K562 (cell line): ENCODE measurements around the gene SLC26A8. TPM values are rescaled to one million over a fixed set of nuclear protein-coding genes. Genes with fewer than 3 reads are reported as not detected.

Experiments
- ATAC-seq: fragments of 200-7000 bp; cut with Tn5 transposase; 3 replicates; pipeline ENCODE4 v1.9.1; 2020; ENCODE audit warnings: moderate library complexity
- BruUV-seq: library from RNA; stranded (reverse); fragments of 400-500 nt; replicated peaks from 2 replicates; lab custom pipeline; 2021; lab: Mats Ljungman, UMichigan
- CTCF ChIA-PET: fragments of 300-600 bp; formaldehyde crosslinking; extraction: SDS; loops from one replicate; lab custom pipeline; 2021; ENCODE audit warnings: low intra/inter-chr PET ratio; lab: Yijun Ruan, JAX
- POLR2A ChIA-PET: fragments of 300-600, 350-650 bp; sonication (Branson Sonifier 250); formaldehyde crosslinking; extraction: SDS; loops from one replicate; lab custom pipeline; 2021; ENCODE audit warnings: antibody characterized with exemption, inconsistent platforms; lab: Yijun Ruan, JAX
- DNase-seq, 4 experiments: peaks; one replicate each; pipeline versions ENCODE4 v3.0.0 to v3.0.0-alpha.2; 2011 to 2018; ENCODE audit warnings: low spot score in 3 of 4, mixed read lengths in 3 of 4; ENCODE audit errors: extremely low read depth in 1 of 4
- FAIRE-seq: peaks from 2 replicates; lab custom pipeline; 2011; peaks lifted over from hg19 to GRCh38; lab: Jason Lieb, UNC
- H2AFZ ChIP-seq: 2 replicates; pipeline ENCODE4 v1.6.0; 2011; ENCODE audit warnings: low read depth, low read length, control low read depth, inconsistent platforms
- H3K27ac ChIP-seq: fragments of 200-600 bp; 3 replicates; pipeline ENCODE4 v1.8.0; 2011; ENCODE audit warnings: low read depth, mild to moderate bottlenecking, control low read depth, inconsistent platforms, low read length, moderate library complexity, mixed read lengths; ENCODE audit errors: extremely low read depth
- H3K27me3 ChIP-seq, 2 experiments: fragments of 300-600 bp in 1 of 2; 2 replicates in 1 of 2; 3 replicates in 1 of 2; pipeline versions ENCODE4 v1.6.0 to v1.8.0; 2011; ENCODE audit warnings: inconsistent platforms in 2 of 2, low read length in 2 of 2, mild to moderate bottlenecking in 1 of 2, mixed read lengths in 1 of 2, moderate library complexity in 1 of 2; ENCODE audit not compliant: control insufficient read depth in 2 of 2, insufficient read depth in 2 of 2
- H3K36me3 ChIP-seq: fragments of 300-600 bp; 3 replicates; pipeline ENCODE4 v1.8.0; 2011; ENCODE audit warnings: mild to moderate bottlenecking, low read length, inconsistent platforms; ENCODE audit not compliant: control insufficient read depth, insufficient read depth
- H3K4me1 ChIP-seq, 2 experiments: fragments of 200-600 bp in 1 of 2; replicated peaks in 1 of 2; 2 replicates in 1 of 2; 3 replicates in 1 of 2; pipeline versions ENCODE4 v1.5.1 to v1.8.0; 2011; ENCODE audit warnings: inconsistent platforms in 2 of 2, low read length in 2 of 2, mild to moderate bottlenecking in 1 of 2, mixed read lengths in 1 of 2, moderate library complexity in 1 of 2; ENCODE audit not compliant: control insufficient read depth in 2 of 2, insufficient read depth in 2 of 2
- H3K4me2 ChIP-seq: 2 replicates; pipeline ENCODE4 v1.6.1; 2011; ENCODE audit warnings: low read length, control low read depth, inconsistent platforms, mixed read lengths; ENCODE audit not compliant: insufficient read depth
- H3K4me3 ChIP-seq: fragments of 200-600 bp; sonication (generic), shearing (Covaris generic); 2 replicates; pipeline ENCODE4 v1.5.1; 2016; ENCODE audit warnings: control low read depth, inconsistent platforms
- H3K79me2 ChIP-seq: fragments of 200-600 bp; 3 replicates; pipeline ENCODE4 v1.8.0; 2011; ENCODE audit warnings: low read length, inconsistent platforms; ENCODE audit not compliant: control insufficient read depth, insufficient read depth
- H3K9ac ChIP-seq, 2 experiments: 2 replicates each; pipeline versions ENCODE4 v1.6.0 to v1.6.1; 2011; ENCODE audit warnings: low read depth in 2 of 2, low read length in 2 of 2, control low read depth in 1 of 2, inconsistent platforms in 1 of 2, mild to moderate bottlenecking in 1 of 2, mixed read lengths in 1 of 2; ENCODE audit not compliant: insufficient read depth in 1 of 2
- H3K9me1 ChIP-seq: one replicate; pipeline ENCODE4 v1.6.0; 2011; ENCODE audit warnings: inconsistent platforms, mild to moderate bottlenecking, low read length, moderate library complexity; ENCODE audit not compliant: control insufficient read depth, insufficient read depth
- H3K9me3 ChIP-seq: replicated peaks from 2 replicates; pipeline ENCODE4 v1.5.1; 2011; ENCODE audit warnings: low read depth, low read length, inconsistent platforms; ENCODE audit not compliant: control insufficient read depth, insufficient read depth
- H4K20me1 ChIP-seq: replicated peaks from 2 replicates; pipeline ENCODE4 v1.6.1; 2011; ENCODE audit warnings: low read length, inconsistent platforms, mixed read lengths; ENCODE audit not compliant: control insufficient read depth, insufficient read depth
- ASH1L ChIP-seq: fragments of 450-650 bp; IDR thresholded peaks from 2 replicates; pipeline ENCODE4 v1.6.1; 2018; ENCODE audit warnings: borderline replicate concordance, mild to moderate bottlenecking, low read depth; ENCODE audit not compliant: partially characterized antibody
- CEBPB ChIP-seq: fragments of 450-650 bp; IDR thresholded peaks from 2 replicates; pipeline ENCODE4 v1.6.1; 2016; ENCODE audit warnings: missing genetic modification characterization, missing compliant biosample characterization
- RAD21 ChIP-seq, 2 experiments: fragments of 250-450 bp in 1 of 2; fragments of 450-650 bp in 1 of 2; sonication (Bioruptor Pico) in 1 of 2; formaldehyde crosslinking in 1 of 2; IDR thresholded peaks in 1 of 2; conservative IDR thresholded peaks in 1 of 2; 2 replicates each; pipeline versions ENCODE4 v1.4.0 to v1.8.0; 2020 to 2022; ENCODE audit warnings: mild to moderate bottlenecking in 2 of 2, moderate library complexity in 1 of 2
- SMC3 ChIP-seq: conservative IDR thresholded peaks from 2 replicates; pipeline ENCODE4 v1.6.1; 2011; ENCODE audit warnings: low read depth, low read length, improper control_type of control experiment; ENCODE audit not compliant: insufficient read depth
- ZNF785 ChIP-seq: fragments of 250-450 bp; sonication (Bioruptor Pico); IDR thresholded peaks from 2 replicates; pipeline ENCODE4 v1.4.0; 2020; ENCODE audit warnings: mild to moderate bottlenecking
- WGBS: fragments of 100-300 bp; shearing (Covaris generic); methylation state at CpG from one replicate; pipeline ENCODE4 v1.1.6; 2016; ENCODE audit warnings: low coverage, mixed read lengths; ENCODE audit not compliant: insufficient coverage; ENCODE audit errors: missing lambda C conversion rate; 5-methylcytosine and 5-hydroxymethylcytosine counted together
- in situ Hi-C: fragments of 300-500 bp; cut with MboI; formaldehyde crosslinking; loops from 4 replicates; pipeline ENCODE4 v1.15.0; 2018; ENCODE audit warnings: inconsistent platforms, mixed read lengths
- intact Hi-C: fragments of 100-400 bp; cut with micrococcal nuclease; formaldehyde crosslinking; loops from 2 replicates; pipeline ENCODE4 v1.14.2; 2022
- polyA plus RNA-seq, 8 experiments: library from polyadenylated mRNA; depleted of rRNA in 4 of 8; stranded (reverse) in 5 of 8; unstranded in 3 of 8; fragments of >200 nt; fragmentation: Nextera tagmentation in 2 of 8; fragmentation: Illumina TruSeq in 1 of 8; extraction: Ambion mirVana in 2 of 8; extraction: Trizol in 1 of 8; gene quantifications; 2 replicates each; pipeline versions ENCODE4 v1.2.1 to v1.2.3, GENCODE V29; 2011 to 2014; ENCODE audit warnings: inconsistent platforms in 1 of 8, missing spikeins in 1 of 8
- total RNA-seq, 7 experiments: library from RNA; depleted of rRNA in 6 of 7; stranded (reverse); fragments of >200 nt in 6 of 7; fragmentation: Illumina TruSeq in 2 of 7; extraction: Trizol in 2 of 7; gene quantifications; 2 replicates each; pipeline versions ENCODE4 v1.2.1 to v1.2.3, GENCODE V29; 2011 to 2021; ENCODE audit warnings: low replicate concordance in 1 of 7
- TF ChIP-seq, protein P1 (sequence below), 3 experiments: IDR thresholded peaks in 2 of 3; conservative IDR thresholded peaks in 1 of 3; 2 replicates each; pipeline ENCODE4 v1.5.1; 2011 to 2012; ENCODE audit warnings: low read length in 3 of 3, mild to moderate bottlenecking in 3 of 3, control low read depth in 2 of 3, improper control_type of control experiment in 1 of 3, inconsistent platforms in 1 of 3, low read depth in 1 of 3, mixed read lengths in 1 of 3, moderate library complexity in 1 of 3; ENCODE audit not compliant: insufficient read depth in 2 of 3
- TF ChIP-seq, protein P2 (sequence below): fragments of 250-450 bp; sonication (Bioruptor Pico); IDR thresholded peaks from 2 replicates; pipeline ENCODE4 v1.8.0; 2022; ENCODE audit warnings: moderate library complexity, mild to moderate bottlenecking, inconsistent platforms
- TF ChIP-seq, protein P3 (sequence below), 2 experiments: fragments of 450-650 bp in 1 of 2; sonication (generic) in 1 of 2; formaldehyde crosslinking; conservative IDR thresholded peaks; 2 replicates each; pipeline versions ENCODE4 v1.4.0 to v1.8.1; 2020 to 2022; ENCODE audit warnings: mild to moderate bottlenecking in 1 of 2, missing genetic modification reagents in 1 of 2
- TF ChIP-seq, protein P4 (sequence below): fragments of 450-650 bp; IDR thresholded peaks from 2 replicates; pipeline ENCODE4 v1.6.1; 2016; ENCODE audit warnings: missing biosample characterization, missing genetic modification characterization

The SLC26A8 gene
- total and polyA plus RNA-seq, 9 of the 15 experiments (the other 6 are each of a cell fraction or from before 2014, with no cell fraction given): not detected

DNA sequence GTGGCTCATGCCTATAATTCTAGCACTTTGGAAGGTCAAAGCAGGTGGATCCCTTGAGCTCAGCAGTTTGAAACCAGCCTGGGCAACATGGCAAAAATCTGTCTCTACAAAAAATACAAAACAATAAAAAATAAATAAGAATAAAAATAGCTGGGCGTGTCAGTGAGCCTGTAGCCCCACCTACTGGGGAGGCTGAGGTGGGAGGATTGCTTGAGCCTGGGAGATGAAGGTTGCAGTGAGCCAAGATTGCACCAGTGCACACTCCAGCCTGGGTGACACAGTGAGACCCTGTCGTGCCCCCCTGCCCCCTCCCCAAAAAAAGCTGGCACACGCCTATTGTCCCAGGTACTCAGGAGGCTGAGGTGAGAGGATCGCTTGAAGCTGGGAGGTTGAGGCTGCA, 68.5 kb downstream of the SLC26A8 start:
- Histone ChIP-seq H3K36me3 (no peaks in the 10 kb centered on the region), H3K9me3 (no peaks in the 10 kb centered on the region), H2AFZ (no peak overlapping the region), H3K79me2 (no peaks in the 10 kb centered on the region), H4K20me1 (no peaks in the 10 kb centered on the region), H3K27ac (no peak overlapping the region), H3K9me1 (no peaks in the 10 kb centered on the region), H3K27me3 (peaks cover 39 to 40% of the 10 kb centered on the region in 2 experiments), H3K9ac (no peak overlapping the region), H3K4me2 (no peak overlapping the region), H3K4me3 (no peak overlapping the region), H3K4me1 (no peaks in the 10 kb centered on the region)
- ATAC-seq (peak; percentile 74), DNase-seq (peak in 1 of 4 experiments; percentile 27), FAIRE-seq (peak; percentile 64)
- CTCF ChIA-PET: interaction anchor here (0.6 to 1.3 kb wide), 2 partner anchors 372 to 1590 kb away, joined by 3 to 4 read pairs; no protein-coding TSS in a partner anchor
- intact Hi-C loops (loop anchor here (5.0 to 10.0 kb wide), 4 partner anchors 141 to 661 kb away; partner anchors contain the start of gene DEF6), in situ Hi-C loops (no loop called here)
- WGBS: 4% methylated on average over 4 of the region's 4 CpGs
- POLR2A ChIA-PET: interaction anchor here (0.6 to 0.7 kb wide), 2 partner anchors 20 to 177 kb away, joined by 3 read pairs; no protein-coding TSS in a partner anchor
- no TSS peak for BruUV-seq
- TF ChIP-seq RAD21 (CRISPR knock-in tag; conservative IDR thresholded peaks at IDR 0.05 in 1 of 2, IDR thresholded peaks at IDR 0.05 in 1 of 2): peak; percentile 27 to 60; a peak in 3 of 4 replicates
- TF ChIP-seq, protein P1, sequence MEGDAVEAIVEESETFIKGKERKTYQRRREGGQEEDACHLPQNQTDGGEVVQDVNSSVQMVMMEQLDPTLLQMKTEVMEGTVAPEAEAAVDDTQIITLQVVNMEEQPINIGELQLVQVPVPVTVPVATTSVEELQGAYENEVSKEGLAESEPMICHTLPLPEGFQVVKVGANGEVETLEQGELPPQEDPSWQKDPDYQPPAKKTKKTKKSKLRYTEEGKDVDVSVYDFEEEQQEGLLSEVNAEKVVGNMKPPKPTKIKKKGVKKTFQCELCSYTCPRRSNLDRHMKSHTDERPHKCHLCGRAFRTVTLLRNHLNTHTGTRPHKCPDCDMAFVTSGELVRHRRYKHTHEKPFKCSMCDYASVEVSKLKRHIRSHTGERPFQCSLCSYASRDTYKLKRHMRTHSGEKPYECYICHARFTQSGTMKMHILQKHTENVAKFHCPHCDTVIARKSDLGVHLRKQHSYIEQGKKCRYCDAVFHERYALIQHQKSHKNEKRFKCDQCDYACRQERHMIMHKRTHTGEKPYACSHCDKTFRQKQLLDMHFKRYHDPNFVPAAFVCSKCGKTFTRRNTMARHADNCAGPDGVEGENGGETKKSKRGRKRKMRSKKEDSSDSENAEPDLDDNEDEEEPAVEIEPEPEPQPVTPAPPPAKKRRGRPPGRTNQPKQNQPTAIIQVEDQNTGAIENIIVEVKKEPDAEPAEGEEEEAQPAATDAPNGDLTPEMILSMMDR (IDR thresholded peaks at IDR 0.05 in 2 of 3, conservative IDR thresholded peaks at IDR 0.05 in 1 of 3; ENCODE audit: insufficient read depth in 2 of 3, low read depth in 1 of 3, low read length in 3 of 3): peak; percentile 65 to 71 (median 69)
- 0 out of 2 replicates have a peak, but pooled peaks have one; percentile 6 for TF ChIP-seq SMC3
- TF ChIP-seq, protein P2, sequence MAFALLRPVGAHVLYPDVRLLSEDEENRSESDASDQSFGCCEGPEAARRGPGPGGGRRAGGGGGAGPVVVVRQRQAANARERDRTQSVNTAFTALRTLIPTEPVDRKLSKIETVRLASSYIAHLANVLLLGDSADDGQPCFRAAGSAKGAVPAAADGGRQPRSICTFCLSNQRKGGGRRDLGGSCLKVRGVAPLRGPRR: no peak
- no peak for TF ChIP-seq ASH1L
- TF ChIP-seq ZNF785 (CRISPR knock-in tag): no peak
- TF ChIP-seq, protein P3, sequence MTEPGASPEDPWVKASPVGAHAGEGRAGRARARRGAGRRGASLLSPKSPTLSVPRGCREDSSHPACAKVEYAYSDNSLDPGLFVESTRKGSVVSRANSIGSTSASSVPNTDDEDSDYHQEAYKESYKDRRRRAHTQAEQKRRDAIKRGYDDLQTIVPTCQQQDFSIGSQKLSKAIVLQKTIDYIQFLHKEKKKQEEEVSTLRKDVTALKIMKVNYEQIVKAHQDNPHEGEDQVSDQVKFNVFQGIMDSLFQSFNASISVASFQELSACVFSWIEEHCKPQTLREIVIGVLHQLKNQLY (CRISPR knock-in tag; conservative IDR thresholded peaks at IDR 0.05): no peak
- TF ChIP-seq, protein P4, sequence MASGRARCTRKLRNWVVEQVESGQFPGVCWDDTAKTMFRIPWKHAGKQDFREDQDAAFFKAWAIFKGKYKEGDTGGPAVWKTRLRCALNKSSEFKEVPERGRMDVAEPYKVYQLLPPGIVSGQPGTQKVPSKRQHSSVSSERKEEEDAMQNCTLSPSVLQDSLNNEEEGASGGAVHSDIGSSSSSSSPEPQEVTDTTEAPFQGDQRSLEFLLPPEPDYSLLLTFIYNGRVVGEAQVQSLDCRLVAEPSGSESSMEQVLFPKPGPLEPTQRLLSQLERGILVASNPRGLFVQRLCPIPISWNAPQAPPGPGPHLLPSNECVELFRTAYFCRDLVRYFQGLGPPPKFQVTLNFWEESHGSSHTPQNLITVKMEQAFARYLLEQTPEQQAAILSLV: no peak
- TF ChIP-seq CEBPB: peak; percentile 36; the same call in 1 of the 2 replicates
